NCI-H187 treated with DMSO at 0.1 percent for 48 hours (cell line): ENCODE measurements around the gene XPNPEP2.

ENCODE experiments used
- DNase-seq: peaks from one replicate; lab custom pipeline; 2025; lab: John Stamatoyannopoulos, UW

The XPNPEP2 gene

DNA sequence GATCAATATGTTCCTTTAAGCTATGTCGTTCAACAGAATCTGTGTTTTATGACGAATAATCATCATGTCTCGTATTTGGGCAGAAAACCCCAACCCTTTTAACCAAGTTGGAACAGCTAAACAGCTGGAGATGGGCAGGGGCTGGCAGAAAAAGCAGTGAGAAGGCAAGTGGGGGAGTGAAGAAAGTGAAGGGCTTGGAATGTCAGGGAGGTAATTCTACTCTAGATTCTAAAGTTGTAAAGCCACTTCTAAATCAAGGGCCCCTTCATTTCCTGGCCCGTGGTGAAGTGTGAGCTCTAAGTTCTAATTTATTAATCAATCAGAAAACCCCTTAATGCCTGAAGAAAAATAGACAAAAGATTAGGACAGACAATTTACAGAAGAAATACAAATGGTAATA lies 61.4 kb downstream of the XPNPEP2 start:
- no peak for DNase-seq

DNA sequence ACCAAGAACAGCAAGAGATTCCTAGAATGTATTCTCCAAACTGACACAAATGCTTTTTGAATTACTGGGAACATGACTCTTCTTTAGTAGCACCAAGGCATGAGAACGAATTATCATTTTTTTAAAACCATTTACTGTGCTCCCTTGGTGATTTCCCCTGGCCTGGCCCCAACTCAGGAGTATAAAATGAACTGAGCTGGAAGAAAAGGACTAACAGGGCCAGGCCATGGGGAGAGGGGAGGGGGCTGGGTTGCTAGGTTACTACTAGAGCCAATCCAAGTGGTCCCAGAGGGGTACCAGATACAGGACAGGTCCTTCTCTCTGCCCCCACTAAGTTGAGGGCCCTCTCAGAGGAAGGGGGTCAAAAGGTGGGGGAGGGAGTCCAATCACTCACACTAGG lies 64.1 kb downstream of the XPNPEP2 start:
- DNase-seq, result no peak

DNA sequence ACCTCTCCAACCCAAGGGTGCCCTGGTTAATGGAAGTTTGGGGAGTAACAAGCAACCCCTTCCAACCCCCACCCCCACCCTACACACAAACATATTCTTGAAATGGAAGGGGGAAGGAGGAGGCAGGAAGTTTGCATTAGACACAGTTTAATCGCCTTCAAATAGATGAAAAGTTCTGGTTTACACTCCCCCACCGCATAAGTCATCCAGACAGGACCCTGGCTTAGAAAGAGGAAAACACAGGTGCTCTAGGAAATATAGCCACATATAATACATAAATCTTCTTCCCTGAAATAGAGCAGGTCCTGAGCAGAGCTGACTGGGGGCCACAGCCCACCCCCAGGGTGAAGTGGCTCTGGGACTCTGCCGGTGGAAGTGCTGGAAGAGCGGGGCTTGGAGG lies 66.0 kb downstream of the XPNPEP2 start:
- DNase-seq, result no peak

DNA sequence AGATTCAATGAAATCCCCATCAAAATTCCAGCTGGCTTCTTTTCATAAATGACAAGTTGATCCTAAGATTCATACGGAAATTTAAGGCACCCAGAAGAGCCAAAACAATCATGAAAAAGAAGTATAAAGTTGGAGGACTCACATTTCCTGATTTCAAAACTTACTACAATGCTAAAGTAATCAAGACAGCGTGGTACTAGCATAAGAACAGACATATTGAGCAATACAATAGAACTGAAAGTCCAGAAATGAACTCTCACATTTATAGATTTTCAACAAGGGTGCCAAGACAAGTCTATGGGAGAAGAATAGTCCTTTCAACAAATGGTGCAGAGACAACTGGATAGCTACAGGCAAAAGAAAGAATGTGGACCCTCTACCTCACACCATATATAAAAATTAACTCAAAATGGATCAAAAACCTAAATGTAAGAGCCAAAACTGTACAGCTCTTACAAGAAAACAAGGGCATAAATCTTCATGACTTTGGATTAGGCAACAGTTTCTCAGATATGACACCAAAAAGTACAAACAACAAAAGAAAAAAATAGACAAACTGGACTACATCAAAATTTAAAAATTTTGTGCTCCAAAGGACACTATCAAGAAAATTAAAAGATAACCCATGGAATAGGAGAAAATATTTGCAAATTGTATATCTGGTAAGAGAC lies 69.5 kb downstream of the XPNPEP2 start:
- DNase-seq, result no peak

DNA sequence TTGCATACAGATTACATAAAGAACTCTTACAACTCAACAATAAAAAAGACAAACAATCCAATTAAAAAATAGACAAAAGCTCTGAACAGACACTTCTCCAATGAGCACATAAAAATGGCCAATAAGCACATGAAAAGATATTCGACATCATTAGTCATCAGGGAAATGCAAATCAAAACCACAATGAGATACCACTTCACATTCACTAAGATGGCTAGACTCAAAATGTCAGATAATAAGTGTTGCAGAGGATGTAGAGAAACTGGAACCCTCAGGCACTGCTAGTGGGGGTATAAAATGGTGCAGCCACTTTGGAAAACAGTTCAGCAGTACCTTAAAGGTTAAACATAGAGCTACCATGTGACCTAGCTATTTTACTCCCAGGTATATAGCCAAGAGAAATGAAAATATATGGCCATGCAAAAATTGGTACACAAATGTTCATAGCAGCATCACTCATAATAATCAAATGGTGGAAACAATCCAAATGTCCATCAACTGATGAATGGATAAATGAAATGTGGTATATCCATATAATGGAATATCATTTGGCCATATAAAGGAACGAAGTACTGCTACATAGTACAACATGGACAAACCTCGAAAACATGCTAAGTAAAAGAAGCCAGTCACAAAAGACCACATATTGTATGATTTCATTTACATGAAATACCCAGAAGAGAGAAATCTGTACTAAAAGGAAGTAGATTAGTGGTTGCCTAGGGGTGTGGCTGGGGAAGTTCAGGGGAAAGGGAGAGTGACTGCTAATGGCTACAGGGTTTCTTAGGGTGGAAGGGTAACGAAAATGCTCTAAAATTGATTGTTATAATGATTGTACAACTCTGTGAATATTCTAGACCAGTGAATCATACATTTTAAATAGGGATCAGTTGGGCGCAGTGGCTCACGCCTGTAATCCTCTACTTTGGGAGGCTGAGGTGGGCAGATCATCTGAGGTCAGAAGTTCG lies 70.3 kb downstream of the XPNPEP2 start:
- no peak for DNase-seq

DNA sequence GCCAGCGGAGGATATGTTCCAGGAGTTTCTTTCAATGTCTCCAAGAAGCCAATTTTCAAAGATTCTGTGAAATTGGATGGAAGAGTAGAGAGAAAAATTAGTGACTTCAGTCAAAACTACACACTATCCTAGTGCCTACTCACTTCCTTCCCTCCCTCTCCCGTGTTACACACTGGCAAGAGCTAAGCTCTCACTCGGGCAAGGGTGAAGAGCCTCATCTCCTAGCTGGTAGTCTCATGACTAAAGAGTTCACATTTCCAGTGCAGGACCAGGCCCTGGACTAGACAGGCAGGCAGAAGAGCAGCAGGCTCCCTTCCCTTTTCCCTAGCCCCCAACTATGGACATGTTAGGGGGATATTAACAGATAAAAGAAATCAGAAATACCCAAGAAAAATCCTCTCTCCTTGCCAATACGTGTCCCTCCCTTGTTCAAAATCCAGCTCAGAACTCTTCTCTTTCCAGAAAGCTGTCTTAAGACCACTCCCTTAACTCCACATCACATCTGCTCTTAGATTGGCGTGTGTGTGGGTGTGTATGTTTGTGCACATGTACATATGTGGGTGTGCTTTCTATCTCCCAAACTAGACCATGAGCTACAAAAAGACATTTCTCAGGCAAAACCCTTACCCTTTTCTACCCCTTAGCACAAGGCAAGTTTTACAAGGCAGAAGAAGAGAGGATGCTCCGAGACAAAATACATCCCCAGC lies 75.0 kb downstream of the XPNPEP2 start:
- DNase-seq, result no peak

DNA sequence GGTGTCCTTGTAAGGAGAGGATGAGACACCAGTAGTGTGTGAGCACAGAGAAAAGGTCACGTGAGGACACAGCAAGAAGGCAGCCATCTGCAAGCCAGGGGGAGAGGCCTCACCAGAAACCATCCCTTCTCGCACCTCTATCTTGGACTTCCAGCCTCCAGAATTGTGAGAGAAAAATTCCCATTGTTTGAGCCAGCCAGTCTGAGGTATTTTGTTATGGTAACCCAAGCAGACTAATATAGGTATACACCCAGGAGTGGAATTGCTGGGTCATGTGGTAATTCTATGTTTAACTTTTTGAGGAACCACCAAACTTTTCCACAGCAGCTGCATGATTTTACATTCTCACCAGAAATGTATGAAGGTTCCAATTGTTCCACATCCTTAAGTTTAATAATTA lies 79.3 kb downstream of the XPNPEP2 start:
- no peak for DNase-seq
